Glutamatergic neuron (in vitro differentiated cells): Measurements from ENCODE around the gene TRIM38. TPM values are rescaled to one million over a fixed set of nuclear protein-coding genes. Genes with fewer than 3 reads are reported as not detected.

Experiments
- DNase-seq: peaks from one replicate; pipeline ENCODE4 v3.0.0; 2022
- H3K27ac Mint-ChIP-seq: one replicate; pipeline ENCODE4 v1.8.0; 2020; ENCODE audit warnings: mild to moderate bottlenecking, mixed read lengths, inconsistent platforms; ENCODE audit not compliant: unreplicated experiment
- H3K27me3 Mint-ChIP-seq: one replicate; pipeline ENCODE4 v1.8.0; 2020; ENCODE audit warnings: mild to moderate bottlenecking, moderate library complexity, mixed read lengths, inconsistent platforms; ENCODE audit not compliant: unreplicated experiment
- H3K36me3 Mint-ChIP-seq: one replicate; pipeline ENCODE4 v1.8.0; 2020; ENCODE audit warnings: mild to moderate bottlenecking, mixed read lengths, inconsistent platforms; ENCODE audit not compliant: unreplicated experiment
- H3K4me1 Mint-ChIP-seq: one replicate; pipeline ENCODE4 v1.8.0; 2020; ENCODE audit warnings: mild to moderate bottlenecking, low read depth, mixed read lengths, inconsistent platforms; ENCODE audit not compliant: unreplicated experiment
- H3K4me3 Mint-ChIP-seq: one replicate; pipeline ENCODE4 v1.8.0; 2020; ENCODE audit warnings: mild to moderate bottlenecking, mixed read lengths, inconsistent platforms; ENCODE audit not compliant: unreplicated experiment
- H3K9me3 Mint-ChIP-seq: one replicate; pipeline ENCODE4 v1.8.0; 2020; ENCODE audit warnings: mild to moderate bottlenecking, moderate library complexity, mixed read lengths, inconsistent platforms; ENCODE audit not compliant: unreplicated experiment
- CTCF ChIP-seq: fragments of 200-600 bp; sonication (generic); IDR thresholded peaks from one replicate; pipeline ENCODE4 v1.5.0; 2021; ENCODE audit not compliant: partially characterized antibody, unreplicated experiment
- total RNA-seq: library from RNA; stranded (reverse); fragmentation: NEBNext Ultra II Directional; extraction: Animal tissue kit (Norgen Biotek cat#: 25700); gene quantifications from one replicate; pipeline ENCODE4 v1.2.1, GENCODE V29; 2021; ENCODE audit not compliant: unreplicated experiment

TRIM38 gene
- total RNA-seq, 1 donor from 2014 or later = 0.05 TPM

GRCh38 chr6:26021001-26021349 is 58.4 kb downstream of the TRIM38 start:
- Mint-ChIP-seq H3K4me1 (no peaks in the 10 kb centered on the region), H3K27me3 (peaks cover 5% of the 10 kb centered on the region), H3K36me3 (no peaks in the 10 kb centered on the region), H3K9me3 (peaks cover 11% of the 10 kb centered on the region), H3K27ac (peak overlapping the region; percentile 98), H3K4me3 (peak overlapping the region; percentile 99)
- no peak for TF ChIP-seq CTCF
- DNase-seq = peak; percentile 61

GRCh38 chr6:26021350-26022131 is 58.9 kb downstream of the TRIM38 start:
- DNase-seq = peak; percentile 91
- TF ChIP-seq CTCF = no peak
- H3K9me3 Mint-ChIP-seq = peaks cover 11% of the 10 kb centered on the region
- no peaks in the 10 kb centered on the region for H3K36me3 Mint-ChIP-seq
- peak overlapping the region; percentile 98 for H3K27ac Mint-ChIP-seq
- peak overlapping the region; percentile 99 for H3K4me3 Mint-ChIP-seq
- no peaks in the 10 kb centered on the region for H3K4me1 Mint-ChIP-seq
- H3K27me3 Mint-ChIP-seq = peaks cover 5% of the 10 kb centered on the region

- H3K9me3 Mint-ChIP-seq = peaks cover 14% of the 10 kb centered on the region
- H3K4me3 Mint-ChIP-seq = peak overlapping the region; percentile 99
- H3K27ac Mint-ChIP-seq = peak overlapping the region; percentile 98
- peak; percentile 38 for DNase-seq
- TF ChIP-seq CTCF = no peak
- peaks cover 1% of the 10 kb centered on the region for H3K4me1 Mint-ChIP-seq
- no peaks in the 10 kb centered on the region for H3K36me3 Mint-ChIP-seq
- peaks cover 8% of the 10 kb centered on the region for H3K27me3 Mint-ChIP-seq
These were observed 59.5 kb downstream of the TRIM38 start for GRCh38 chr6:26022132-26022472.

- DNase-seq = no peak
- Mint-ChIP-seq H3K27ac (peak overlapping the region; percentile 98), H3K27me3 (peaks cover 11% of the 10 kb centered on the region), H3K36me3 (no peaks in the 10 kb centered on the region), H3K9me3 (peaks cover 15% of the 10 kb centered on the region), H3K4me3 (peak overlapping the region; percentile 99), H3K4me1 (peaks cover 3% of the 10 kb centered on the region)
- TF ChIP-seq CTCF = no peak
These were observed 60.1 kb downstream of the TRIM38 start for GRCh38 chr6:26022737-26023136.

GRCh38 chr6:26024651-26025046 is 62.0 kb downstream of the TRIM38 start:
- Mint-ChIP-seq H3K9me3 (peaks cover 15% of the 10 kb centered on the region), H3K27me3 (peaks cover 15% of the 10 kb centered on the region), H3K36me3 (no peaks in the 10 kb centered on the region), H3K4me1 (peaks cover 12% of the 10 kb centered on the region), H3K4me3 (no peak overlapping the region), H3K27ac (no peak overlapping the region)
- no peak for DNase-seq
- TF ChIP-seq CTCF = no peak
